ENCODE results near the gene INSRR. TPM values are rescaled to one million over a fixed set of nuclear protein-coding genes. Genes with fewer than 3 reads are reported as not detected.

Gene INSRR
- total and polyA plus RNA-seq, 9 of the 15 experiments (the other 6 are each of a cell fraction or from before 2014, with no cell fraction given): 0.03 to 0.18 (median 0.06) TPM; not detected in 3

GRCh38 chr1:156813750-156814570, 45.0 kb downstream of the INSRR start (continued):
- TF ChIP-seq POLR2A (conservative IDR thresholded peaks at IDR 0.05) (peak; percentile 79), DNMT1 (IDR thresholded peaks at IDR 0.05) (no peak), STAG1 (CRISPR knock-in tag; IDR thresholded peaks at IDR 0.05; ENCODE audit: borderline replicate concordance) (peak; percentile 29; the same call in 1 of the 2 replicates), HMG20B (CRISPR knock-in tag; IDR thresholded peaks at IDR 0.05) (no peak), GTF2F1 (IDR thresholded peaks at IDR 0.05; ENCODE audit: low read depth, low read length) (0 out of 2 replicates have a peak, but pooled peaks have one; percentile 15), ID3 (CRISPR knock-in tag; IDR thresholded peaks at IDR 0.05) (no peak), ID3 (tag; IDR thresholded peaks at IDR 0.05) (peak; percentile 87; the same call in 1 of the 2 replicates), CAMTA2 (CRISPR knock-in tag; conservative IDR thresholded peaks at IDR 0.05) (no peak), TRIM28 (IDR thresholded peaks at IDR 0.05) (0 out of 2 replicates have a peak, but pooled peaks have one; percentile 19), KAT7 (CRISPR knock-in tag; IDR thresholded peaks at IDR 0.05; ENCODE audit: borderline replicate concordance) (peak; percentile 93), DDX20 (tag; IDR thresholded peaks at IDR 0.05; ENCODE audit: low read depth) (no peak), SIRT6 (IDR thresholded peaks at IDR 0.05; ENCODE audit: low read depth, low read length) (no peak), E4F1 (CRISPR knock-in tag; IDR thresholded peaks at IDR 0.05; ENCODE audit: borderline replicate concordance) (no peak), RBM15 (IDR thresholded peaks at IDR 0.05; ENCODE audit: insufficient read depth, low read length) (no peak), SMAD4 (CRISPR knock-in tag; conservative IDR thresholded peaks at IDR 0.05) (peak; percentile 89), TAF1 (IDR thresholded peaks at IDR 0.05; ENCODE audit: control insufficient read depth, extremely low read depth, insufficient read depth, low read length, severe bottlenecking) (peak; percentile 59)
- TF ChIP-seq, protein P1, sequence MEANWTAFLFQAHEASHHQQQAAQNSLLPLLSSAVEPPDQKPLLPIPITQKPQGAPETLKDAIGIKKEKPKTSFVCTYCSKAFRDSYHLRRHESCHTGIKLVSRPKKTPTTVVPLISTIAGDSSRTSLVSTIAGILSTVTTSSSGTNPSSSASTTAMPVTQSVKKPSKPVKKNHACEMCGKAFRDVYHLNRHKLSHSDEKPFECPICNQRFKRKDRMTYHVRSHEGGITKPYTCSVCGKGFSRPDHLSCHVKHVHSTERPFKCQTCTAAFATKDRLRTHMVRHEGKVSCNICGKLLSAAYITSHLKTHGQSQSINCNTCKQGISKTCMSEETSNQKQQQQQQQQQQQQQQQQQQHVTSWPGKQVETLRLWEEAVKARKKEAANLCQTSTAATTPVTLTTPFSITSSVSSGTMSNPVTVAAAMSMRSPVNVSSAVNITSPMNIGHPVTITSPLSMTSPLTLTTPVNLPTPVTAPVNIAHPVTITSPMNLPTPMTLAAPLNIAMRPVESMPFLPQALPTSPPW (CRISPR knock-in tag; IDR thresholded peaks at IDR 0.05): peak; percentile 53
- TF ChIP-seq, protein P2, sequence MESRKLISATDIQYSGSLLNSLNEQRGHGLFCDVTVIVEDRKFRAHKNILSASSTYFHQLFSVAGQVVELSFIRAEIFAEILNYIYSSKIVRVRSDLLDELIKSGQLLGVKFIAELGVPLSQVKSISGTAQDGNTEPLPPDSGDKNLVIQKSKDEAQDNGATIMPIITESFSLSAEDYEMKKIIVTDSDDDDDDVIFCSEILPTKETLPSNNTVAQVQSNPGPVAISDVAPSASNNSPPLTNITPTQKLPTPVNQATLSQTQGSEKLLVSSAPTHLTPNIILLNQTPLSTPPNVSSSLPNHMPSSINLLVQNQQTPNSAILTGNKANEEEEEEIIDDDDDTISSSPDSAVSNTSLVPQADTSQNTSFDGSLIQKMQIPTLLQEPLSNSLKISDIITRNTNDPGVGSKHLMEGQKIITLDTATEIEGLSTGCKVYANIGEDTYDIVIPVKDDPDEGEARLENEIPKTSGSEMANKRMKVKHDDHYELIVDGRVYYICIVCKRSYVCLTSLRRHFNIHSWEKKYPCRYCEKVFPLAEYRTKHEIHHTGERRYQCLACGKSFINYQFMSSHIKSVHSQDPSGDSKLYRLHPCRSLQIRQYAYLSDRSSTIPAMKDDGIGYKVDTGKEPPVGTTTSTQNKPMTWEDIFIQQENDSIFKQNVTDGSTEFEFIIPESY (CRISPR knock-in tag; IDR thresholded peaks at IDR 0.05): peak; percentile 91
- TF ChIP-seq, protein P3, sequence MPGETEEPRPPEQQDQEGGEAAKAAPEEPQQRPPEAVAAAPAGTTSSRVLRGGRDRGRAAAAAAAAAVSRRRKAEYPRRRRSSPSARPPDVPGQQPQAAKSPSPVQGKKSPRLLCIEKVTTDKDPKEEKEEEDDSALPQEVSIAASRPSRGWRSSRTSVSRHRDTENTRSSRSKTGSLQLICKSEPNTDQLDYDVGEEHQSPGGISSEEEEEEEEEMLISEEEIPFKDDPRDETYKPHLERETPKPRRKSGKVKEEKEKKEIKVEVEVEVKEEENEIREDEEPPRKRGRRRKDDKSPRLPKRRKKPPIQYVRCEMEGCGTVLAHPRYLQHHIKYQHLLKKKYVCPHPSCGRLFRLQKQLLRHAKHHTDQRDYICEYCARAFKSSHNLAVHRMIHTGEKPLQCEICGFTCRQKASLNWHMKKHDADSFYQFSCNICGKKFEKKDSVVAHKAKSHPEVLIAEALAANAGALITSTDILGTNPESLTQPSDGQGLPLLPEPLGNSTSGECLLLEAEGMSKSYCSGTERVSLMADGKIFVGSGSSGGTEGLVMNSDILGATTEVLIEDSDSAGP (CRISPR knock-in tag; IDR thresholded peaks at IDR 0.05): peak; percentile 63; the same call in 1 of the 2 replicates

All from K562 (cell line).